A549 treated with AZD9567 at 1 μM for 4 hours (cell line): Measurements from ENCODE around the gene IWS1. TPM values are rescaled to one million over a fixed set of nuclear protein-coding genes. Genes with fewer than 3 reads are reported as not detected.

Experiments used
- total RNA-seq: library from RNA; stranded (reverse); fragments of 200-300 nt; extraction: Qiagen RNA extraction; gene quantifications from 5 replicates; pipeline ENCODE4 v1.2.3, GENCODE V29; 2022; ENCODE audit not compliant: insufficient read depth

Gene IWS1
- total RNA-seq, result 32.2 to 37.2 TPM (median 35.9 TPM) in 5 replicates

DNA sequence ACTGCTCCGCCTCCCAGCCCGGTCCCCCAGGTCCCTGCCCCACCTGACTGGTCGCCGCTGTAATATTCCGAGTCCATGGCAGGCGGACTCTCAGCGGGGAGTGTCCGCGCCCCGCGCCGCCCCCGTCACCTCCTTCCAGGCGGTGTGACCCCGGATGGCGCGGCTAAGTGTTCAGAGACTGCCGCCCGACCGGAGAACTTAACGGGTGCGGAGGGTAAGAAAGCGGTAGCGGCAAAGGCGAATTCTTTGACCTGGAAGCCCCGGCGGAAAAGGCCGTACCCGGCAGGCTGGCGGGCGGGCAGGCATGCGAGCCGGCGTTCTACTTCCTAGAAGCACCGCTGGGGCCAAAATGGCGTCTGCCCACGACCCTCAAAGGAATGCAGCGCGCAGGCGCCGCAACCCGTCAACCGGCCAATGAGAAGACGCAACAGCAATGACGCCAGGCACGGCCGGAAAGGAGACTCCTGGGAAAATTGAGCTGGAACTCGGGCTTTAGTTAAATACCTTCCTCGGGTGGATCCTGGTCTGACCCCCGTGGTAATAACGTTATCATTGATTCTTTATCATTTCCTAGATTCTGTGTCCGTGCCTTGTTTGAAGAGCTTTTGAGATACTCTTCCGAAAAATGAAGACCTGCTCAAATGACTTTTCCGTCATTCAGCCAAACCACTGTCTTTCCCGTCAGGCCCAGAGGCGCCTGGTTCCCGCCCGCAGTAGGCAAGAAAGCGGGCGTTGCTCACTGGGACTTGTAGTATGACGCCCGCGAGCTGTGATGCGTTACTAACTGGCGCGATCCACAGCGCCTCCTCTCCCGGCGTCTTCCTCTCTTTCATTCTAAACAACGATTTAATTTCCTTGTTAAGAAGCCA, at the start of gene IWS1:
TSS of gene IWS1 (minus strand) at position 358 of the 869 bp plus-strand sequence. CDS start at position 77, 281 bp downstream.

DNA sequence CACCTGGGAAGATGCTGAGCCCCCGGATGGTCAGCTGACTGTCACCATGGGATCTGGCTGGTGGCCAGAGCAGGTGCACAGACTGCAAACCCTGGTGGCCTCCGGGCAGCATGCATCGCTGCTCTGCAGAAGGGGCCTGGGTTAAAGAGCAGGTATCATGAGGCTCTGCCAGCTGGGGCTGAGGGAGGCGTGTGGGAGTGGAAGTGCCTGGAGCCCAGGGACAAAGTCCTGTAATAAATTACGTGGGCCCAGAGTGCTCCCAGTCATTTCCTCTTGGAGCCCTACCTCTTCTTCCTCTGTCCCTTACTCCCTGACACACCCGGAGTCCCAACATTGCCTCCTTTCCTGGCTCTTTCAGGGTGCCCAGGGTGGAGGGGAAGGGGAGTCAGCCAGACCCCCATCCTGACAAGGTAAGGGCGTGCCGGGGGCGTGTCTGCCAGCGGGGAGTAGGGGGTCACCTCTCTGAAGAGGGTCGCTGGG, 9.2 kb upstream of the IWS1 start, which contains the start of gene MYO7B:
TSS of gene MYO7B (plus strand) at position 262 of the 480 bp plus-strand sequence. CDS start 24,040 bp downstream, outside the sequence.

Other genes with a start within 250 kb of the IWS1 start
- 41.0 to 48.8 TPM (median 43.8 TPM) in 5 replicates for gene ERCC3, start 232.3 kb downstream of the IWS1 start, total RNA-seq
- 10.4 to 21.0 TPM (median 19.4 TPM) in 5 replicates for gene MAP3K2, start 138.5 kb downstream of the IWS1 start, total RNA-seq
- gene PROC, start 108.1 kb downstream of the IWS1 start, total RNA-seq, result 2.9 to 3.9 TPM (median 3.5 TPM) in 4 of 5 replicates, not detected in the other
- gene MYO7B, start 9.2 kb upstream of the IWS1 start, total RNA-seq, result 0.10 to 0.13 TPM (median 0.11 TPM) in 4 of 5 replicates, not detected in the other
- 0.06 TPM in 3 of 5 replicates, not detected in the others for gene GPR17, start 119.7 kb upstream of the IWS1 start, total RNA-seq
- gene LIMS2, start 149.0 kb upstream of the IWS1 start, total RNA-seq, result 2.9 to 7.1 TPM (median 5.4 TPM) in 5 replicates
- gene SFT2D3, start 175.0 kb upstream of the IWS1 start, total RNA-seq, result 3.9 to 6.2 TPM (median 5.7 TPM) in 5 replicates